Trophoblast cell (in vitro differentiated cells and primary cell): ENCODE measurements around the gene KIAA0232.

Experiments used
- DNase-seq, 2 donors: peaks; one replicate each; pipeline ENCODE4 v3.0.0-alpha.2; 2016
- H2AFZ ChIP-seq: 2 replicates; pipeline ENCODE4 v1.6.1; 2013; ENCODE audit warnings: low read length, moderate library complexity, mild to moderate bottlenecking; ENCODE audit not compliant: insufficient read depth, poor library complexity
- H2AK5ac ChIP-seq: 2 replicates; pipeline ENCODE4 v1.6.1; 2013; ENCODE audit warnings: mild to moderate bottlenecking, low read length
- H2BK120ac ChIP-seq: 2 replicates; pipeline ENCODE4 v1.6.1; 2013; ENCODE audit warnings: low read length, mild to moderate bottlenecking, moderate library complexity; ENCODE audit not compliant: insufficient read depth, poor library complexity
- H2BK12ac ChIP-seq: 2 replicates; pipeline ENCODE4 v1.6.1; 2013; ENCODE audit warnings: mild to moderate bottlenecking, low read length, moderate library complexity
- H2BK5ac ChIP-seq: 2 replicates; pipeline ENCODE4 v1.6.1; 2013; ENCODE audit warnings: low read length, low read depth, moderate library complexity, mild to moderate bottlenecking; ENCODE audit not compliant: poor library complexity
- H3K14ac ChIP-seq: 2 replicates; pipeline ENCODE4 v1.6.1; 2013; ENCODE audit warnings: mild to moderate bottlenecking, low read length
- H3K18ac ChIP-seq: 2 replicates; pipeline ENCODE4 v1.6.1; 2013; ENCODE audit warnings: mild to moderate bottlenecking, low read length
- H3K23ac ChIP-seq: 2 replicates; pipeline ENCODE4 v1.6.1; 2013; ENCODE audit warnings: low read length
- H3K27ac ChIP-seq: 2 replicates; pipeline ENCODE4 v1.5.1; 2013; ENCODE audit warnings: low read depth, mild to moderate bottlenecking, inconsistent platforms, low read length, moderate library complexity
- H3K27me3 ChIP-seq: 2 replicates; pipeline ENCODE4 v1.6.1; 2013; ENCODE audit warnings: inconsistent platforms, mild to moderate bottlenecking, low read length, moderate library complexity; ENCODE audit not compliant: insufficient read depth
- H3K36me3 ChIP-seq, 2 experiments: 1 replicate in 1 of 2; 2 replicates in 1 of 2; pipeline ENCODE4 v1.6.1; 2013; ENCODE audit warnings: low read length in 2 of 2, mild to moderate bottlenecking in 2 of 2, moderate library complexity in 1 of 2; ENCODE audit not compliant: insufficient read depth in 2 of 2, control insufficient read depth in 1 of 2
- H3K4ac ChIP-seq: 2 replicates; pipeline ENCODE4 v1.6.1; 2013; ENCODE audit warnings: low read depth, mild to moderate bottlenecking, low read length, moderate library complexity
- H3K4me1 ChIP-seq, 2 experiments: 1 replicate in 1 of 2; 2 replicates in 1 of 2; pipeline ENCODE4 v1.6.1; 2013; ENCODE audit warnings: low read length in 2 of 2, mild to moderate bottlenecking in 2 of 2, moderate library complexity in 1 of 2; ENCODE audit not compliant: insufficient read depth in 2 of 2, control insufficient read depth in 1 of 2
- H3K4me2 ChIP-seq: 2 replicates; pipeline ENCODE4 v1.6.1; 2013; ENCODE audit warnings: inconsistent platforms, mild to moderate bottlenecking, low read length, moderate library complexity
- H3K4me3 ChIP-seq: 2 replicates; pipeline ENCODE4 v1.5.1; 2013; ENCODE audit warnings: mild to moderate bottlenecking, low read depth, low read length, inconsistent platforms
- H3K79me1 ChIP-seq: one replicate; pipeline ENCODE4 v1.6.1; 2013; ENCODE audit warnings: low read length
- H3K79me2 ChIP-seq: 2 replicates; pipeline ENCODE4 v1.6.1; 2013; ENCODE audit warnings: low read length, mild to moderate bottlenecking; ENCODE audit not compliant: control insufficient read depth, insufficient read depth, poor library complexity
- H3K9ac ChIP-seq: 2 replicates; pipeline ENCODE4 v1.6.1; 2013; ENCODE audit warnings: mild to moderate bottlenecking, low read length
- H3K9me3 ChIP-seq: 2 replicates; pipeline ENCODE4 v1.6.1; 2013; ENCODE audit warnings: low read depth, mild to moderate bottlenecking, control low read depth, inconsistent platforms, low read length; ENCODE audit not compliant: insufficient read depth
- H4K12ac ChIP-seq: 2 replicates; pipeline ENCODE4 v1.6.1; 2013; ENCODE audit warnings: low read depth, mild to moderate bottlenecking, low read length, moderate library complexity
- H4K8ac ChIP-seq: 2 replicates; pipeline ENCODE4 v1.6.1; 2013; ENCODE audit warnings: low read depth, mild to moderate bottlenecking, low read length, moderate library complexity
- H4K91ac ChIP-seq: one replicate; pipeline ENCODE4 v1.6.1; 2013; ENCODE audit warnings: low read depth, mild to moderate bottlenecking, low read length, moderate library complexity
- WGBS: extraction: QIAGEN DNeasy Blood & Tissue Kit; methylation state at CpG from one replicate; pipeline ENCODE4 v1.1.7; 2013; ENCODE audit warnings: missing lambda C conversion rate; ENCODE audit not compliant: insufficient read length, insufficient coverage; ENCODE audit errors: extremely low coverage; 5-methylcytosine and 5-hydroxymethylcytosine counted together

KIAA0232 gene

DNA sequence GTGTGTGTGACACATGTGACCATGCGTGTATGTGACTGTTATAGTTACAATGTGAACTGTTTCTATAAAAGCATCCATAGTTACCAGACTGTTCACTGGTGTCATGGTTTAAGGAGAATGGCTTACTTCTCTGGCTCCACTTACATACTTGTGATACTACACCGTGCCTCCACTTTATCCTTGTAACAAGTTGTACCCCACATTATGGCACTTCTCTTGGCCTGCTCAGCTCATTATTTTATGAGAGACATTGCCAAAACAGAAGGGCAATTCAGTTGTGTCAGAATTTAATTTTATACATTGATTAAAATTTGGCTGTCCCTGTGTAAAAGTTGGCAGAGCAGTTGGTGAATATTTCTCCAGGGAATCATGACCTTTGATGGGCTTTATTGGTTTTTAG lies 64.7 kb downstream of the KIAA0232 start:
- Histone ChIP-seq H3K4me1 (no peaks in the 10 kb centered on the region), H3K4ac (no peak overlapping the region), H3K23ac (no peak overlapping the region), H3K27me3 (no peaks in the 10 kb centered on the region), H2BK120ac (no peak overlapping the region), H3K79me2 (no peaks in the 10 kb centered on the region), H3K4me3 (no peak overlapping the region), H2BK5ac (no peak overlapping the region), H4K8ac (no peak overlapping the region), H4K91ac (no peak overlapping the region), H3K4me2 (no peak overlapping the region), H3K79me1 (no peaks in the 10 kb centered on the region), H2BK12ac (no peak overlapping the region), H2AFZ (no peak overlapping the region), H3K14ac (no peak overlapping the region), H3K9me3 (no peaks in the 10 kb centered on the region), H3K36me3 (peaks cover 14 to 16% of the 10 kb centered on the region in 2 experiments), H3K9ac (no peak overlapping the region), H4K12ac (no peak overlapping the region), H3K27ac (no peak overlapping the region), H3K18ac (no peak overlapping the region), H2AK5ac (no peak overlapping the region)
- no peak for DNase-seq
- no CpG with 5 or more reads among the region's 2 CpGs for WGBS

DNA sequence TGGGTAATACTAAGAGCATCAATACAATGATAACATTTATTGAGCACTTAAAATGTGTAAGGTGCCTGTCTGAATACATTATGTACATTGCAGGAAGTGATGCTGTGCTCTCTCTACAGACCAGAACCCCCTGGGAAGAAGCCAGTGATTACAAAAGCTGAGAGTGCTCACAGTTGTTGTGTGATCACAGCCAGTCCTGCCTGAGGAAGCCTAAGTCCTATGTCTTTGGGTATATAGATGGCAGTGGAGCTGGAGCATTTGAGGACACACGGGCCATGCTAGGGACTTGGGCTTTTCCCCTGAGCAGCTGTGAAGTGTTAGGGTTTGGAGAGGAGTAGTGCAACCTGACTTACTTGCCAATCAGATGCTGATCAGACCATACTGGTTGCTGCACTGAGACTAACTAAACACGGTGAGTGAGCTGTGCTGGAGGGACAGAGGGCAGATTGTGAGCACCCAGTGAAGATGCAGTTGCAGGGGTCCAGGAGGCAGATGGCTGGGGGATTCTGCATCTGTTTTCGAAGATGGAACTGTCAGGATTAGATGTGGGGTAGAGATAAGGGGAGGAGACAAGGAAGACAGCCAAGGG lies 66.3 kb downstream of the KIAA0232 start:
- Histone ChIP-seq H3K27me3 (no peaks in the 10 kb centered on the region), H2AFZ (no peak overlapping the region), H3K18ac (no peak overlapping the region), H3K14ac (no peak overlapping the region), H3K79me2 (no peaks in the 10 kb centered on the region), H2BK12ac (no peak overlapping the region), H3K4me2 (no peak overlapping the region), H2BK120ac (no peak overlapping the region), H4K91ac (no peak overlapping the region), H4K8ac (no peak overlapping the region), H3K9ac (no peak overlapping the region), H3K4me1 (no peaks in the 10 kb centered on the region), H4K12ac (no peak overlapping the region), H3K9me3 (peaks cover 3% of the 10 kb centered on the region), H3K79me1 (no peaks in the 10 kb centered on the region), H3K4me3 (no peak overlapping the region), H3K36me3 (peaks cover 18 to 21% of the 10 kb centered on the region in 2 experiments), H2BK5ac (no peak overlapping the region), H2AK5ac (no peak overlapping the region), H3K23ac (no peak overlapping the region), H3K27ac (no peak overlapping the region), H3K4ac (no peak overlapping the region)
- DNase-seq = no peak
- no CpG with 5 or more reads among the region's 3 CpGs for WGBS

DNA sequence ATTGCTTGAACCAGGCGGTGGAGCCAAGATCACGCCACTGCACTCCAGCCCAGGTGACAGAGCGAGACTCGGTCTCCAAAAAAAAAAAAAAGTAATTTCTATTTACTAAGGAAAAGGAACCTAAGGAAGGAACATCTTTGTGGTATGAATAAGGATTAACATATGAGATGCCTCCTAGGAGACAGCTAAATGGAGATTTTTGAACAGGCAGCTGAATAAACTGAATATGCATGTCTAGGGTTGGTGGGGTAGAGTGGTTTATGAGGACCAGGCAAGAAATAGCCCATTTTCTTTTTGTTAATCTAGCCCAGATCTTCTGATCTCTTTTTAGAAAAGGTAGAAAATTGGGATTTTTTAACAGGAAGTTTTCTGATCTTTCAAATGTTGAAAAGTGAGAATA lies 67.2 kb downstream of the KIAA0232 start:
- Histone ChIP-seq H3K4me2 (no peak overlapping the region), H3K9ac (no peak overlapping the region)
- WGBS = no CpG with 5 or more reads among the region's 4 CpGs

DNA sequence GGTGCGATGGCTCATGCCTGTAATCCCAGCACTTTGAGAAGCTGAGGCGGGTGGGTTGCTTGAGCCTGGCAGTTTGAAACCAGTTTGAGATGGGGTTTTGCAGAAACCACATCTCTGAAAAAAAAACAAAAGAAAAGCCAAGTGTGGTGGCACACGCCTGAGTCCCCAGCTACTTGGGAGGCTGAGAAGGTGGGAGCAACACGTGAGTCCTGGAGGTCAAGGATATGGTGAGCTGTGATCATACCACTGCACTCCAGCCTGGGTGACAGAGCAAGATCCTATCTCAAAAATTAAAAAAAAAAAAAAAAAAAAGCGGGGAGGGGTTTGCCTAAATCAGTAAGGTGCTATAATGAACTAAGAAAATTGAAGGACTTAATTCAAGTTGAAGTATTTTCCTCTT lies 68.9 kb downstream of the KIAA0232 start:
- Histone ChIP-seq H3K27me3 (no peaks in the 10 kb centered on the region), H3K36me3 (peaks cover 8 to 13% of the 10 kb centered on the region in 2 experiments), H3K4me3 (no peak overlapping the region), H2BK12ac (no peak overlapping the region), H2AK5ac (no peak overlapping the region), H3K14ac (no peak overlapping the region), H2BK5ac (no peak overlapping the region), H3K27ac (no peak overlapping the region), H3K4ac (no peak overlapping the region), H2BK120ac (no peak overlapping the region), H4K8ac (no peak overlapping the region), H3K79me2 (no peaks in the 10 kb centered on the region), H3K9me3 (peaks cover 3% of the 10 kb centered on the region), H4K91ac (no peak overlapping the region), H3K18ac (no peak overlapping the region), H3K23ac (no peak overlapping the region), H3K4me2 (no peak overlapping the region), H4K12ac (no peak overlapping the region), H3K9ac (no peak overlapping the region), H2AFZ (no peak overlapping the region), H3K79me1 (no peaks in the 10 kb centered on the region), H3K4me1 (no peaks in the 10 kb centered on the region)
- no CpG with 5 or more reads among the region's 5 CpGs for WGBS
- no peak for DNase-seq

More for the DNA sequence above, 67.2 kb downstream of the KIAA0232 start:
- H3K4me1 ChIP-seq = no peaks in the 10 kb centered on the region
- H3K36me3 ChIP-seq = peaks cover 18 to 21% of the 10 kb centered on the region in 2 experiments
- H2AK5ac ChIP-seq = no peak overlapping the region
- H3K27me3 ChIP-seq = no peaks in the 10 kb centered on the region
- H2BK12ac ChIP-seq = no peak overlapping the region
- H4K91ac ChIP-seq = no peak overlapping the region
- H3K79me2 ChIP-seq = no peaks in the 10 kb centered on the region
- no peak overlapping the region for H3K27ac ChIP-seq
- H3K9me3 ChIP-seq = peaks cover 3% of the 10 kb centered on the region
- H3K18ac ChIP-seq = no peak overlapping the region
- no peak overlapping the region for H3K4me3 ChIP-seq
- H3K14ac ChIP-seq = no peak overlapping the region
- no peak overlapping the region for H4K12ac ChIP-seq
- H2AFZ ChIP-seq = no peak overlapping the region
- no peak overlapping the region for H2BK120ac ChIP-seq
- H3K79me1 ChIP-seq = no peaks in the 10 kb centered on the region
- no peak overlapping the region for H3K4ac ChIP-seq
- no peak overlapping the region for H3K23ac ChIP-seq
- no peak overlapping the region for H2BK5ac ChIP-seq
- no peak for DNase-seq
- no peak overlapping the region for H4K8ac ChIP-seq
